ENCODE data around the gene C16orf87. TPM values are rescaled to one million over a fixed set of nuclear protein-coding genes. Genes with fewer than 3 reads are reported as not detected.

Gene C16orf87
- total and polyA plus RNA-seq, 2 donors from 2014 or later, result 7.2 to 11.2 TPM

DNA sequence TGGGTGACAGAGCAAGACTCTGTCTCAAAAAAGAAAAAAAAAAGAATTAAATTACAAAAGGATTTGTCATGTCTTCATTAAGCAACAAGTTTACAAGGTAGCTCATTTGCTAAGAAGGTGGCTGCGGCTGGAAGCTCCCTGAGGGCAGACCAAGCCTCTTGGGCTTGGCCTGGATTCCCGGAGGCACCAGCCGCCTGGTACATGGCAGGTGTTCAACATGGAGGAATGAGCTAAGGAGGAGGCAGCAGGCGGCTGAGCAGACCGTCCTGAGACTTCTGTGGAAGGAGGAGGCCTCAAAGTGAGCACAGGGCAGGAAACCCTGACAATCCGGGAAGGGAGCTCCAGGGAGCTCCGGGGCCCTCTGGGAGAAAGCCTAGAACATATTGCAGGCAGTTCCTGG is 79.6 kb downstream of the C16orf87 start:
- H3K9ac ChIP-seq (ENCODE audit: low read length in 3 of 3), result no peak overlapping the region
- DNase-seq (no peak), FAIRE-seq (no peak)
- no peaks in the 10 kb centered on the region for H3K9me3 ChIP-seq (ENCODE audit: control insufficient read depth in 2 of 3, insufficient read depth in 1 of 3, low read length in 3 of 3)
- intact Hi-C loops (cut with DNase I), result no loop called here
- TF ChIP-seq, protein P1, sequence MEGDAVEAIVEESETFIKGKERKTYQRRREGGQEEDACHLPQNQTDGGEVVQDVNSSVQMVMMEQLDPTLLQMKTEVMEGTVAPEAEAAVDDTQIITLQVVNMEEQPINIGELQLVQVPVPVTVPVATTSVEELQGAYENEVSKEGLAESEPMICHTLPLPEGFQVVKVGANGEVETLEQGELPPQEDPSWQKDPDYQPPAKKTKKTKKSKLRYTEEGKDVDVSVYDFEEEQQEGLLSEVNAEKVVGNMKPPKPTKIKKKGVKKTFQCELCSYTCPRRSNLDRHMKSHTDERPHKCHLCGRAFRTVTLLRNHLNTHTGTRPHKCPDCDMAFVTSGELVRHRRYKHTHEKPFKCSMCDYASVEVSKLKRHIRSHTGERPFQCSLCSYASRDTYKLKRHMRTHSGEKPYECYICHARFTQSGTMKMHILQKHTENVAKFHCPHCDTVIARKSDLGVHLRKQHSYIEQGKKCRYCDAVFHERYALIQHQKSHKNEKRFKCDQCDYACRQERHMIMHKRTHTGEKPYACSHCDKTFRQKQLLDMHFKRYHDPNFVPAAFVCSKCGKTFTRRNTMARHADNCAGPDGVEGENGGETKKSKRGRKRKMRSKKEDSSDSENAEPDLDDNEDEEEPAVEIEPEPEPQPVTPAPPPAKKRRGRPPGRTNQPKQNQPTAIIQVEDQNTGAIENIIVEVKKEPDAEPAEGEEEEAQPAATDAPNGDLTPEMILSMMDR (IDR thresholded peaks at IDR 0.05; ENCODE audit: borderline replicate concordance, extremely low read depth, insufficient read depth), result no peak
- H3K36me3 ChIP-seq (ENCODE audit: control insufficient read depth in 2 of 3, insufficient read depth in 3 of 3, low read length in 3 of 3), result no peaks in the 10 kb centered on the region
- no peaks in the 10 kb centered on the region for H3K4me1 ChIP-seq (ENCODE audit: control insufficient read depth in 2 of 3, insufficient read depth in 2 of 3, low read depth in 1 of 3, low read length in 3 of 3)
- no peaks in the 10 kb centered on the region for H3K27me3 ChIP-seq (ENCODE audit: control insufficient read depth, insufficient read depth, low read length)
- no peak overlapping the region for H3K27ac ChIP-seq (ENCODE audit: low read depth in 2 of 2, low read length in 2 of 2)
- H3K4me3 ChIP-seq (ENCODE audit: low read length in 3 of 3), result no peak overlapping the region

DNA sequence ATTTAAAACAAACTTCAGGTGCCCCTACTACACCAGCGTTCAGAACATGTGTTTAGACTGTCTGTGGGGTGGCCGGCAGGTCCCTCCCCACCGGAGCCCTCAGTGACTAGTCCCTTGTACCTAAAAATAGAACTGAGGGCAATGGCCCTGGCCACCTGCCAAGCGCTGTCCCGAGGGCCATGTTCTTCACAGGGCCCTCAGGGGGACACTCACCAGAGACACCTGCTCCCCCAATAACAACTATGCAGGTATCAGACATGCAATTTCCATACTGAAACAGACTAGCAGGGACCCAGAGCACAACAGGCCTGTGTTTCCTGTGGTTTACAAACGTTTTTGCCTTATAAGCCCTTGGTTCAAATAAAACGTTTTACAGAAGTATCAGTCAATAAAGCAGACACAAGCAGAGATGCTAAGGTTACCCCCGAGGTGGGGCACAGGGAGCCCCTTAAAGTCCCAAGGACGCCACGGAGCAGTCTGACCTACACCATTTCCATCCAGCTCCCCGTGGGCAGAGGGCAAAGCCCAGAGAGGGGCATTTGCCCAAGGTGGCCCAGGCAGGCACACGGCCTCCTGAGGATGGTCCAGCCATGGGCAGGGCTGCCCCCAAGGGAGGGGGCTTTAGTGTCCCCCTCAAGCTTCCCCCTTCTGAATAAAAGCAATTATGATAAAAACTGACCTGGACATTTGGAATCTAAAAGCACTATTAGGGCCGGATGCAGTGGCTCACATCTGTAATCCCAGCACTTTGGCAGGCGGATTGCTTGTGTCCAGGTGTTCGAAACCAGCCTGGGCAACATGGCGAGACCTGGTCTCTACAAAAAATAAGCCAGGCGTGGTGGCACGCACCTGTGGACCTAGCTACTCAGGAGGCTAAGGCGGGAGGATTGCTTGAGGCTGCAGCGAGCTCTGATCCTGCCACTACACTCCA is 81.9 kb downstream of the C16orf87 start:
- DNase-seq (no peak), FAIRE-seq (no peak)
- Histone ChIP-seq H3K27me3 (ENCODE audit: control insufficient read depth, insufficient read depth, low read length) (no peaks in the 10 kb centered on the region), H3K9me3 (ENCODE audit: control insufficient read depth in 2 of 3, insufficient read depth in 1 of 3, low read length in 3 of 3) (no peaks in the 10 kb centered on the region), H3K4me1 (ENCODE audit: control insufficient read depth in 2 of 3, insufficient read depth in 2 of 3, low read depth in 1 of 3, low read length in 3 of 3) (no peaks in the 10 kb centered on the region), H3K27ac (ENCODE audit: low read depth in 2 of 2, low read length in 2 of 2) (no peak overlapping the region), H3K36me3 (ENCODE audit: control insufficient read depth in 2 of 3, insufficient read depth in 3 of 3, low read length in 3 of 3) (no peaks in the 10 kb centered on the region), H3K4me3 (ENCODE audit: low read length in 3 of 3) (no peak overlapping the region), H3K9ac (ENCODE audit: low read length in 3 of 3) (no peak overlapping the region)
- intact Hi-C loops (cut with DNase I), result no loop called here
- TF ChIP-seq, protein P1 (IDR thresholded peaks at IDR 0.05; ENCODE audit: borderline replicate concordance, extremely low read depth, insufficient read depth), result no peak

DNA sequence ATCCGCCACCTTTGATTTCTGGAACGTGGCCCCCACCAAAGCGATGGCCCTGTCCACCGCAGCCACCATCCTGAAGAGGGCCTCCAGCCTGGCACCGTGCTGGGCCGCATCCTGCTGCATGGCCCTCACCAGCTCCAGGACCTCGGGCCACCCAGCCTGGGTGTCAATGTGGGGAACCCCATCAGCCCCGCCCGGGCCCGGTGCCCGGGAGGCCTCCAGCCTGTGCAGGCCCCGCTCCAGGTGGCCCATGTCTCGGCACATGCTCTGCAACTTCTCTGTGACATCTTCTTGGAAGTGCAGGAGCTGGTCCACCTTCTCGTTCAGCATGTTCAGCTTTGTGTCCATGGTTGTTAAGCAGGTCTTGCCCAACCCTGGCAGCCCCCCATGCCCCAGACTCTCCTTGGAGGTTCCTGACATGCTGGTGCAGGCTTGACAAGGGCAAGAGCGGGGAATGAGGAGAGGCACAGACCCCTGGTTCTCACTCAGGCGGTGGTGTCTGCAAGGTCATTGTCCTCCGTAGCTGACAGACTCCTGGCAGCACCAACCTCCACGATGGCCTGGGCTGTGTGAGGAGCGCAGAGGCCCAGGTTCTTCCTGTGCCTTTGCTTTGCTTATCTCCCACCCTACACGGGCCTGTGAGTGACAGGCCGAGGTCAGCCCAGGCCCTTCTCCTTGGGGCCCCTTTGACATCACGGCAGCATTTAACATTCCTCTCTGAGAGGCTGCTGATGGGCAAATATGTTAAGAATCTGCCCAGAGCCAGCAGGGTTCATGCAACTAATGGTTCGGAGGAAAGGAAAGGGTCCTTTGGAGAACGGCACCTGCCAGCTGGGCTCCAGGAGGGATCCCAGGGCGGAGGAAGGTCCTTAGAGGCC is 83.0 kb downstream of the C16orf87 start, which contains the start of gene MYLK3:
MYLK3 (minus strand) TSS at position 568 of the 875 bp plus-strand sequence; CDS start at position 417, 151 bp downstream.
- no peak within 1 kb of the TSS for H3K9ac ChIP-seq (ENCODE audit: low read length in 3 of 3)
- intact Hi-C loops (cut with DNase I), result no loop called here
- no peaks in the 10 kb centered on the region for H3K36me3 ChIP-seq (ENCODE audit: control insufficient read depth in 2 of 3, insufficient read depth in 3 of 3, low read length in 3 of 3)
- TF ChIP-seq, protein P1 (IDR thresholded peaks at IDR 0.05; ENCODE audit: borderline replicate concordance, extremely low read depth, insufficient read depth), result no peak
- no peak within 1 kb of the TSS for H3K27ac ChIP-seq (ENCODE audit: low read depth in 2 of 2, low read length in 2 of 2)
- no peaks in the 10 kb centered on the region for H3K27me3 ChIP-seq (ENCODE audit: control insufficient read depth, insufficient read depth, low read length)
- no peaks in the 10 kb centered on the region for H3K9me3 ChIP-seq (ENCODE audit: control insufficient read depth in 2 of 3, insufficient read depth in 1 of 3, low read length in 3 of 3)
- H3K4me3 ChIP-seq (ENCODE audit: low read length in 3 of 3), result no peak within 1 kb of the TSS
- DNase-seq (no peak), FAIRE-seq (no peak)
- no peaks in the 10 kb centered on the region for H3K4me1 ChIP-seq (ENCODE audit: control insufficient read depth in 2 of 3, insufficient read depth in 2 of 3, low read depth in 1 of 3, low read length in 3 of 3)
